HG03469 (cell line): ENCODE data around the gene NYNRIN.
"Not testable (repeated sequence)": the region's sequence is repeated elsewhere in the genome, so short reads cannot be mapped to it uniquely, and the experiment has no call there.

ENCODE experiments used
- ATAC-seq: cut with Tn5 transposase; IDR thresholded peaks from one replicate; pipeline ENCODE4 v1.9.1; 2021; ENCODE audit warnings: mild to moderate bottlenecking, moderate library complexity, moderate number of reproducible peaks; ENCODE audit not compliant: unreplicated experiment

Gene NYNRIN

GRCh38 chr14:24442240-24443052 lies 43.6 kb downstream of the NYNRIN start, which contains the start of gene SDR39U1:
SDR39U1 (minus strand) TSS chr14:24442776; CDS start chr14:24442769, 7 bp downstream.
- peak; percentile 90 for ATAC-seq

GRCh38 chr14:24443053-24443665 lies 44.4 kb downstream of the NYNRIN start:
- ATAC-seq: no peak

DNA sequence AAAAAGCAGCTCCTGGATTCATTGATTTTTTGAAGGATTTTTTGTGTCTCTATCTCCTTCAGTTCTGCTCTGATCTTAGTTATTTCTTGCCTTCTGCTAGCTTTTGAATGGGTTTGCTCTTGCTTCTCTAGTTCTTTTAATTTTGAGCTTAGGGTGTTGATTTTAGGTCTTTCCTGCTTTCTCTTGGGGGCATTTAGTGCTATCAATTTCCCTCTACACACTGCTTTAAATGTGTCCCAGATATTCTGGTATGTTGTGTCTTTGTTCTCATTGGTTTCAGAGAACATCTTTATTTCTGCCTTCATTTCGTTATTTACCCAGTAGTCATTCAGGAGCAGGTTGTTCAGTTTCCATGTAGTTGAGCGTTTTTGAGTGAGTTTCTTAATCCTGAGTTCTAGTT lies 52.0 kb downstream of the NYNRIN start:
- ATAC-seq: not testable (repeated sequence)

DNA sequence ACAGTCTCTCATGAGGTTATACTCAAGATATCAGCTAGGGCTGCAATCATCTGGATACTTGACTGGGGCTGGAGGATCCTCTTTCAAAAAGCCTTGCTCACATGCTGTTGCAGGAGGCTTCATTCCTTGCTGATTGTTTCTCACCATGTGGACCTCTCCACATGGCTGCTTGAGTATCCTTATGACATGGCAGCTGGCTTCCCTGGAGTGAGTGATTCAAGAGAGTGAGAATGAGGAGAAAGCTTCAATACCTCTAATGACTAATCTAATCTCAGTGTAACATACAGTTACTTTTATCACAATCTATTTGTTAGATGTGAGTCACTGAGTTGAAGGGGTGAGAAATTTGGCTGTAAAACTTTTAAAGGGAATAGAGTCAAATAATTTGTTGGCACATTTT lies 58.2 kb downstream of the NYNRIN start:
- ATAC-seq: no peak

DNA sequence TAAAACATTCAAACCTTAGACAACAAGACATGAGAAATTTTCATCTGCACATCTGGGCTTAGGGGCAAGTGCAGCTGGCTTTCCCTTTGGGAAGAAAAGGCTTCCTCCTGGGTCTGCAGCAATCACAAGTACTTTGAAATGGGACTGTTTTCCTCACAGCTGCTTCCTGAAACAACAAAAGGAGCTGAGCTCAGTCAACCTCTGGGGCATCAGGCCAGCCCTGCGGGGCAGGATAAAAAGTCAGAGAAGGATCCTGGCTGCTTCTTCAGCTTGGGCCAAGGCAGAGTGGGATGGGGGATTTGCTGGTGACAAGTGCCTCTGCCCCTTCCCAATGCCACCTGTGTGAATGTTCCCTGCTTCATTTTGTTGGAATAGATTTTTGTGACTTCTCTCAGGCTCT lies 59.9 kb downstream of the NYNRIN start:
- no peak for ATAC-seq

- ATAC-seq: no peak
Measured at GRCh38 chr14:24459331-24459730, 60.5 kb downstream of the NYNRIN start.

DNA sequence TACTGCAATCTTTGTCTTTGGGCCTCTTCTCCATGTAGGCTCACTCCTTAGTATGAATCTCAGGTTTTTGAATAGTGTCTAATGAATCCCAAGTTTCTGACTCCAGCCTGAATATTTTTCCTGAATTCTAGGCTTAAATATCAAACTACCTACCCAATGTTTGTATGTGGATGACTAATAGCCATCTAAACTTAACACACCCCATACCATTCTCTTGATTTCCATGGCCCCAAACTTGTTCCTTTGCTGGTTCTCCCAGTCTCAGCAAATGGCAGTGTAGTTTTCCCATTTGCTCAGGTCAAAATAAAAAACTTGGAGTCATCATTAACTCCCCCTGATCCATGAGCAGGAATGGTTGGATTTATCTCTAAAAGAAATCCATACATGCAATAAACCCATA lies 62.5 kb downstream of the NYNRIN start:
- ATAC-seq: no peak

DNA sequence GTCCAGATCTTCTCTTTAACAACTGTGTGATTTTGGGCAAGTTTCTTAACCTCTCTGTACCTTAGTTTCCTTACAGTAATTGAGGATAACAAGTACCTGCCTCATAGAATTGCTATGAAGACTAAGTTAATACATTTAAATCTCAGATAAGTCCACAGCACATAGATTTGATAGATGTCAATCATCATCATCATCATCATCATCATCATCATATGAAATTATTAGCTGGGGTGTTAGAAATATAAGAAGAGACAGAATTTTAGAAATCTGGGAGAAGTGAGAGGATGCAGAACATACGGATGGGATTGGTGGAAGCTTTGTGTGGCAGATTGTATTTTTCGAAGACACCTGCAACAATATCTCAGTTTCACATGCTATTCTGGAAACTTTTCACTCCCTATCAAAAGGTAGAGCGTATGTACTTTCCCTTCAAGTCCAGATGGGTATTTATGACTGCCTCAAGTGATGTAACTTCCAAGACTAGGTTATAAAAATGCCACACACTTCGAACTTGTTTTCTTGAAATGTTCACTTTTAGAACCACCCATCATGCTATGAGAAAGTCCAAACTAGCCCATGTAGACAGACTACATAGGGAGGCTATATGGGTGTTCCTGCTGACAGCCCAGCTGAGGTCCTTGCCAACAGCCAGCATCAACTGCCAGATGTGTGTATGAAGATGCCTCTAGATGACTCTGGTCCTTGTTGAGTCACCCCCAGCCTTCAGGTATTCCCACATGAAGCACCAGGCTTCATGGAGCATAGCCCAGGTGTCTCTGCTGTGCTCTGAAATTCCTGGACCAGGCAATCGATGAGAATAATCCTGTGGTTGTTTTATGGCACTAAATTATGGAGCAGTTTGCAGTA lies 64.4 kb downstream of the NYNRIN start:
- ATAC-seq: no peak

GRCh38 chr14:24463884-24464785 lies 65.3 kb downstream of the NYNRIN start:
- ATAC-seq: no peak

DNA sequence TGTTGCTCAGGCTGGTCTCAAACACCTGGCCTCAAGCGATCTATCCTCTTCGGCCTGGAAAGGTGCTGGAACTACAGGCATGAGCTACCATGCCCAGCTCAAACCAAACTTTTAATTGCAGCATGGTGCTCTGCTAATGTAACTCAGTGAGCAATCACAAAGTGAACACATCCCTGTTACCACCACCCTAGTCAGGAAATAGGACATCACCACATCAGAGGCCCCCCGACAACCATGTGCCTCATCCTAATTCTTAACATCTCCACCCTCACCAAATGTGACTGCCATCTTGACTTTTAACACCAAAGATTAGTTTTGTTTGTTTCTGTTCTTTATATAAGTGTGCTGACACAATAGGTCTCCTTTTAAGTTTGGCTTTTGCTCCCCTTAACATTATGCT lies 66.6 kb downstream of the NYNRIN start:
- ATAC-seq: no peak

DNA sequence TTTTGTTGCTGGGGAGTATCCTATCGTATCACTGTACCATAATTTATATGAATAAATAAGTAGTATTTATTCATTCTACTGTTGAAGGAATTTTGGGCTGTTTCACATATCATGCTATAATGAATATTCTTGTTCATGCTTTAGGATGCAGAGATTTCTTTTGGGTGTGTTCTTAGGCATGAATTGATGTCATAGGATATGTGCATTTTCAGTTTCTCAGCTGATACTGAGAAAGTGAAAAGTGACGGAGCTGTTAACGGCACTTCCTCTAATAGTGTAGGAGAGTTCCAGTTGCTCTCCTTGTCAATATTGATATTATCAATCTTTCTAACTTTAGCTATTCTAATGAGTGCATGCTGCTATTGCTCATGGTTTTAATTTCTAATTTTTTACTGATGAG lies 67.0 kb downstream of the NYNRIN start:
- no peak for ATAC-seq
